HepG2 (cell line): Measurements from ENCODE around the gene TUBAL3. TPM values are rescaled to one million over a fixed set of nuclear protein-coding genes. Genes with fewer than 3 reads are reported as not detected.

Source experiments
- ARID2 ChIP-seq: sonication (generic); formaldehyde crosslinking; IDR thresholded peaks from 2 replicates; pipeline ENCODE4 v1.8.1; 2022; ENCODE audit warnings: mild to moderate bottlenecking, missing genetic modification reagents, borderline replicate concordance
- KAT2B ChIP-seq: fragments of 150-350 bp; IDR thresholded peaks from 2 replicates; pipeline ENCODE4 v1.6.1; 2014; ENCODE audit warnings: low read depth, low read length, borderline replicate concordance
- NONO ChIP-seq, 2 experiments: fragments of 450-650 bp in 1 of 2; sonication (generic) in 1 of 2; formaldehyde crosslinking in 1 of 2; IDR thresholded peaks in 1 of 2; conservative IDR thresholded peaks in 1 of 2; 2 replicates each; pipeline versions ENCODE4 v1.6.1 to v1.8.0; 2017 to 2022; ENCODE audit warnings: mild to moderate bottlenecking in 1 of 2, missing genetic modification reagents in 1 of 2, moderate library complexity in 1 of 2
- PRPF4 ChIP-seq: fragments of 200-400 bp; formaldehyde crosslinking; IDR thresholded peaks from 2 replicates; pipeline ENCODE4 v1.6.1; 2016; ENCODE audit warnings: low read length, low read depth; ENCODE audit not compliant: poor library complexity, severe bottlenecking
- SMYD3 ChIP-seq: sonication (generic); formaldehyde crosslinking; IDR thresholded peaks from 2 replicates; pipeline ENCODE4 v1.8.1; 2023; ENCODE audit warnings: mild to moderate bottlenecking, missing genetic modification reagents
- ZNF780A ChIP-seq: sonication (generic); formaldehyde crosslinking; IDR thresholded peaks from 2 replicates; pipeline ENCODE4 v1.8.0; 2022; ENCODE audit warnings: mild to moderate bottlenecking, missing genetic modification reagents, moderate library complexity
- ZNF816 ChIP-seq: sonication (generic); formaldehyde crosslinking; IDR thresholded peaks from 2 replicates; pipeline ENCODE4 v1.8.0; 2022; ENCODE audit warnings: missing genetic modification reagents, mild to moderate bottlenecking, borderline replicate concordance
- ZSCAN9 ChIP-seq: IDR thresholded peaks from 2 replicates; pipeline ENCODE4 v1.6.1; 2016; ENCODE audit warnings: borderline replicate concordance
- polyA plus RNA-seq, 8 experiments: library from polyadenylated mRNA; depleted of rRNA in 3 of 8; stranded (reverse) in 7 of 8; unstranded in 1 of 8; fragments of >200 nt; fragmentation: Illumina TruSeq in 4 of 8; extraction: Trizol in 4 of 8; gene quantifications; 2 replicates each; pipeline versions ENCODE4 v1.2.1 to v1.2.3, GENCODE V29; 2011 to 2016; ENCODE audit warnings: low read depth in 4 of 8, missing spikeins in 1 of 8, mixed read lengths in 1 of 8; ENCODE audit not compliant: insufficient read depth in 1 of 8
- total RNA-seq, 5 experiments: library from RNA; depleted of rRNA; stranded (reverse); fragments of >200 nt; fragmentation: Illumina TruSeq; extraction: Trizol; gene quantifications; 2 replicates each; pipeline ENCODE4 v1.2.3, GENCODE V29; 2016; ENCODE audit warnings: low read depth in 1 of 5
- TF ChIP-seq, protein P1 (sequence below): sonication (generic); formaldehyde crosslinking; IDR thresholded peaks from one replicate; pipeline ENCODE4 v1.5.1; 2020; ENCODE audit warnings: mild to moderate bottlenecking, missing genetic modification reagents; ENCODE audit errors: not compliant biosample characterization
- TF ChIP-seq, protein P2 (sequence below): sonication (generic); formaldehyde crosslinking; IDR thresholded peaks from 2 replicates; pipeline ENCODE4 v1.5.0; 2020; ENCODE audit warnings: mild to moderate bottlenecking, missing genetic modification reagents, borderline replicate concordance

TUBAL3 gene
- total and polyA plus RNA-seq, 2 of the 13 experiments (the other 11 are each of a cell fraction or from before 2014, with no cell fraction given): 0.07 to 0.26 TPM

DNA sequence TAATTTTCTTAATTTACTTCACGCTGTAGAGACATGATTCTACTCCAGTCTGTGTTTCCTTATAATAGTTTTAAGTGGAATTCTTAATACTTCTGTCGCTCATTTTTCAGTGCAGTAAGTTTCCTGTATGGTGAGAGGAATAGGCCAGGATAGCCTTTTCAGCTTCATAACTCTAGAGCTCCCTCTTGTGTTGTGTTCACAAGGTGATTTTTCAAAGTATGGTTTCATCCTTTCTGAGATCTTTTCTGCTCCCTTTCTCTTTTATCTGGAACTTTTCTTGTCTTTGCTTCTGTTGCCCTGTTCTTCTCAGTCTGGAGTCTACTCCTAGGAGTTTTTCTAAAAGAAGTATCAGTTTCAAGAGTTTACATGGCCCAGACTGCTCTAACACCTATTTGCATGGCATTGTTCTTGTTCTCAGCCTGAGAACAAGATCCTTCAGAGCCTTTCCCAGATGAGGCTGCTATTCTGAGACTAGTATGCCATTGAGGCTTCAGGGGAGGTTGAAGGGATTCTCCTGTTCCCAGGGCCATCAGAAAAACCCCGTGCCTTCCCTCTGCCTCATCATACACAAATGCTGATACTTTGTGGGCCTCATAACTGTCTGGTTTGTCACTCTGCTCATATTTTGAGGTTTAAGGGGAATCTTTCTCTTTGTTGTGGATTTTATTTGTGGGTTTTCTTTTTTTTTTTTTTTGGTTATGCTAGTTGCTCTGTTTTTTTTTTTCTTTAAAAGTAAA lies 29.6 kb upstream of the TUBAL3 start (continued):
- TF ChIP-seq ZNF780A (CRISPR knock-in tag) (no peak), ARID2 (no peak), KAT2B (no peak), ZNF816 (CRISPR knock-in tag) (no peak), ZSCAN9 (CRISPR knock-in tag) (peak; percentile 16; the same call in 1 of the 2 replicates), NONO (IDR thresholded peaks at IDR 0.05) (no peak), NONO (CRISPR knock-in tag; conservative IDR thresholded peaks at IDR 0.05) (no peak), SMYD3 (CRISPR knock-in tag) (no peak), PRPF4 (no peak)
- TF ChIP-seq, protein P1, sequence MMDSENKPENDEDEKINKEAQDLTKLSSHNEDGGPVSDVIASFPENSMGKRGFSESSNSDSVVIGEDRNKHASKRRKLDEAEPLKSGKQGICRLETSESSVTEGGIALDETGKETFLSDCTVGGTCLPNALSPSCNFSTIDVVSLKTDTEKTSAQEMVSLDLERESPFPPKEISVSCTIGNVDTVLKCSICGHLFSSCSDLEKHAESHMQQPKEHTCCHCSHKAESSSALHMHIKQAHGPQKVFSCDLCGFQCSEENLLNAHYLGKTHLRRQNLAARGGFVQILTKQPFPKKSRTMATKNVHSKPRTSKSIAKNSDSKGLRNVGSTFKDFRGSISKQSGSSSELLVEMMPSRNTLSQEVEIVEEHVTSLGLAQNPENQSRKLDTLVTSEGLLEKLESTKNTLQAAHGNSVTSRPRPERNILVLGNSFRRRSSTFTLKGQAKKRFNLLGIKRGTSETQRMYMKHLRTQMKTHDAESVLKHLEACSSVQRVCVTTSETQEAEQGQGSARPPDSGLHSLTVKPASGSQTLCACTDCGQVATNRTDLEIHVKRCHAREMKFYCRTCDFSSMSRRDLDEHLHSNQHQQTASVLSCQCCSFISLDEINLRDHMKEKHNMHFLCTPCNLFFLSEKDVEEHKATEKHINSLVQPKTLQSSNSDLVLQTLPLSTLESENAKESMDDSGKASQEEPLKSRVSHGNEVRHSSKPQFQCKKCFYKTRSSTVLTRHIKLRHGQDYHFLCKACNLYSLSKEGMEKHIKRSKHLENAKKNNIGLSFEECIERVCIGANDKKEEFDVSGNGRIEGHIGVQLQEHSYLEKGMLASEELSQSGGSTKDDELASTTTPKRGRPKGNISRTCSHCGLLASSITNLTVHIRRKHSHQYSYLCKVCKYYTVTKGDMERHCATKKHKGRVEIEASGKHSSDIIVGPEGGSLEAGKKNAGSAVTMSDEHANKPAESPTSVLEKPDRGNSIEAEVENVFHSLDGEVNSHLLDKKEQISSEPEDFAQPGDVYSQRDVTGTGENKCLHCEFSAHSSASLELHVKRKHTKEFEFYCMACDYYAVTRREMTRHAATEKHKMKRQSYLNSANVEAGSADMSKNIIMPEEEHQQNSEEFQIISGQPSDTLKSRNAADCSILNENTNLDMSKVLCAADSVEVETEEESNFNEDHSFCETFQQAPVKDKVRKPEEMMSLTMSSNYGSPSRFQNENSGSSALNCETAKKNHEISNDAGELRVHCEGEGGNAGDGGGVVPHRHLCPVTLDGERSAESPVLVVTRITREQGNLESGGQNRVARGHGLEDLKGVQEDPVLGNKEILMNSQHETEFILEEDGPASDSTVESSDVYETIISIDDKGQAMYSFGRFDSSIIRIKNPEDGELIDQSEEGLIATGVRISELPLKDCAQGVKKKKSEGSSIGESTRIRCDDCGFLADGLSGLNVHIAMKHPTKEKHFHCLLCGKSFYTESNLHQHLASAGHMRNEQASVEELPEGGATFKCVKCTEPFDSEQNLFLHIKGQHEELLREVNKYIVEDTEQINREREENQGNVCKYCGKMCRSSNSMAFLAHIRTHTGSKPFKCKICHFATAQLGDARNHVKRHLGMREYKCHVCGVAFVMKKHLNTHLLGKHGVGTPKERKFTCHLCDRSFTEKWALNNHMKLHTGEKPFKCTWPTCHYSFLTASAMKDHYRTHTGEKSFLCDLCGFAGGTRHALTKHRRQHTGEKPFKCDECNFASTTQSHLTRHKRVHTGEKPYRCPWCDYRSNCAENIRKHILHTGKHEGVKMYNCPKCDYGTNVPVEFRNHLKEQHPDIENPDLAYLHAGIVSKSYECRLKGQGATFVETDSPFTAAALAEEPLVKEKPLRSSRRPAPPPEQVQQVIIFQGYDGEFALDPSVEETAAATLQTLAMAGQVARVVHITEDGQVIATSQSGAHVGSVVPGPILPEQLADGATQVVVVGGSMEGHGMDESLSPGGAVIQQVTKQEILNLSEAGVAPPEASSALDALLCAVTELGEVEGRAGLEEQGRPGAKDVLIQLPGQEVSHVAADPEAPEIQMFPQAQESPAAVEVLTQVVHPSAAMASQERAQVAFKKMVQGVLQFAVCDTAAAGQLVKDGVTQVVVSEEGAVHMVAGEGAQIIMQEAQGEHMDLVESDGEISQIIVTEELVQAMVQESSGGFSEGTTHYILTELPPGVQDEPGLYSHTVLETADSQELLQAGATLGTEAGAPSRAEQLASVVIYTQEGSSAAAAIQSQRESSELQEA (CRISPR knock-in tag): no peak
- TF ChIP-seq, protein P2, sequence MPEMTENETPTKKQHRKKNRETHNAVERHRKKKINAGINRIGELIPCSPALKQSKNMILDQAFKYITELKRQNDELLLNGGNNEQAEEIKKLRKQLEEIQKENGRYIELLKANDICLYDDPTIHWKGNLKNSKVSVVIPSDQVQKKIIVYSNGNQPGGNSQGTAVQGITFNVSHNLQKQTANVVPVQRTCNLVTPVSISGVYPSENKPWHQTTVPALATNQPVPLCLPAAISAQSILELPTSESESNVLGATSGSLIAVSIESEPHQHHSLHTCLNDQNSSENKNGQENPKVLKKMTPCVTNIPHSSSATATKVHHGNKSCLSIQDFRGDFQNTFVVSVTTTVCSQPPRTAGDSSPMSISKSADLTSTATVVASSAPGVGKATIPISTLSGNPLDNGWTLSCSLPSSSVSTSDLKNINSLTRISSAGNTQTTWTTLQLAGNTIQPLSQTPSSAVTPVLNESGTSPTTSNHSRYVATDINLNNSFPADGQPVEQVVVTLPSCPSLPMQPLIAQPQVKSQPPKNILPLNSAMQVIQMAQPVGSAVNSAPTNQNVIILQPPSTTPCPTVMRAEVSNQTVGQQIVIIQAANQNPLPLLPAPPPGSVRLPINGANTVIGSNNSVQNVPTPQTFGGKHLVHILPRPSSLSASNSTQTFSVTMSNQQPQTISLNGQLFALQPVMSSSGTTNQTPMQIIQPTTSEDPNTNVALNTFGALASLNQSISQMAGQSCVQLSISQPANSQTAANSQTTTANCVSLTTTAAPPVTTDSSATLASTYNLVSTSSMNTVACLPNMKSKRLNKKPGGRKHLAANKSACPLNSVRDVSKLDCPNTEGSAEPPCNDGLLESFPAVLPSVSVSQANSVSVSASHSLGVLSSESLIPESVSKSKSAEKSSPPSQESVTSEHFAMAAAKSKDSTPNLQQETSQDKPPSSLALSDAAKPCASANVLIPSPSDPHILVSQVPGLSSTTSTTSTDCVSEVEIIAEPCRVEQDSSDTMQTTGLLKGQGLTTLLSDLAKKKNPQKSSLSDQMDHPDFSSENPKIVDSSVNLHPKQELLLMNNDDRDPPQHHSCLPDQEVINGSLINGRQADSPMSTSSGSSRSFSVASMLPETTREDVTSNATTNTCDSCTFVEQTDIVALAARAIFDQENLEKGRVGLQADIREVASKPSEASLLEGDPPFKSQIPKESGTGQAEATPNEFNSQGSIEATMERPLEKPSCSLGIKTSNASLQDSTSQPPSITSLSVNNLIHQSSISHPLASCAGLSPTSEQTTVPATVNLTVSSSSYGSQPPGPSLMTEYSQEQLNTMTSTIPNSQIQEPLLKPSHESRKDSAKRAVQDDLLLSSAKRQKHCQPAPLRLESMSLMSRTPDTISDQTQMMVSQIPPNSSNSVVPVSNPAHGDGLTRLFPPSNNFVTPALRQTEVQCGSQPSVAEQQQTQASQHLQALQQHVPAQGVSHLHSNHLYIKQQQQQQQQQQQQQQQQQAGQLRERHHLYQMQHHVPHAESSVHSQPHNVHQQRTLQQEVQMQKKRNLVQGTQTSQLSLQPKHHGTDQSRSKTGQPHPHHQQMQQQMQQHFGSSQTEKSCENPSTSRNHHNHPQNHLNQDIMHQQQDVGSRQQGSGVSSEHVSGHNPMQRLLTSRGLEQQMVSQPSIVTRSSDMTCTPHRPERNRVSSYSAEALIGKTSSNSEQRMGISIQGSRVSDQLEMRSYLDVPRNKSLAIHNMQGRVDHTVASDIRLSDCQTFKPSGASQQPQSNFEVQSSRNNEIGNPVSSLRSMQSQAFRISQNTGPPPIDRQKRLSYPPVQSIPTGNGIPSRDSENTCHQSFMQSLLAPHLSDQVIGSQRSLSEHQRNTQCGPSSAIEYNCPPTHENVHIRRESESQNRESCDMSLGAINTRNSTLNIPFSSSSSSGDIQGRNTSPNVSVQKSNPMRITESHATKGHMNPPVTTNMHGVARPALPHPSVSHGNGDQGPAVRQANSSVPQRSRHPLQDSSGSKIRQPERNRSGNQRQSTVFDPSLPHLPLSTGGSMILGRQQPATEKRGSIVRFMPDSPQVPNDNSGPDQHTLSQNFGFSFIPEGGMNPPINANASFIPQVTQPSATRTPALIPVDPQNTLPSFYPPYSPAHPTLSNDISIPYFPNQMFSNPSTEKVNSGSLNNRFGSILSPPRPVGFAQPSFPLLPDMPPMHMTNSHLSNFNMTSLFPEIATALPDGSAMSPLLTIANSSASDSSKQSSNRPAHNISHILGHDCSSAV (CRISPR knock-in tag): no peak
